ENCODE measurements around the gene STAT2.
"Not testable (repeated sequence)": the region's sequence is repeated elsewhere in the genome, so short reads cannot be mapped to it uniquely, and the experiment has no call there.

Gene STAT2

DNA sequence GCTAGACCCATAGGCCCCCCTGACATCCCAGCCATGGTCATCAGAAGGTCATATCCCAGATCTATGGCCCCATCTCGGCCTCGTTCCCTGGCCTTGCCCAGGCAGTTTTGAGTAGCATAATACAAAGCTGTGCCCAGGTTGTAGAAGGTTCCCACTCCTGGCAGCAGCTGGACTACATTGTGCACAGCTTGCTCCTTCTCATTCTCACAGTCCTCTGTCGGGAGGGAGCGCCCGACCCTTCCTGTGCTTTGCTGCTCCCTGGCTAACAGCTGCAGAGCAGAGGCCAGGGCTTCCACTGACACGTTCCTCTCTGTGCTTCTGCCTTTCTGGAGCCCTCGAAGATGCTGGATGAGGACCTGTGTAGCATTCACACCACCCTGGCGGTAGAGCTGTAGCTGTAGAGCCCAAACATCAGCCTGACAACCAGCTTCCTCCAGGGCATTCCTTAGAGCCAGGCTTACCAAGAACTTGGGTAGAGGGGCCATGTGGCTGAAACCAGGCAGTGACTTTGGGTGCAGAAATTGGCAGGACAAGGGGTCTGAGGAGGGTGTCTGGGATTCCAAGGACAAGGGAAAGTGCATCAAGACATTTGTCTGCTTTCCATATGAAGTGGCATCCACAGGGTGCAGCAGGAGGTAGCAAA is 1.7 kb upstream of the STAT2 start:
- DNase-seq = no peak

DNA sequence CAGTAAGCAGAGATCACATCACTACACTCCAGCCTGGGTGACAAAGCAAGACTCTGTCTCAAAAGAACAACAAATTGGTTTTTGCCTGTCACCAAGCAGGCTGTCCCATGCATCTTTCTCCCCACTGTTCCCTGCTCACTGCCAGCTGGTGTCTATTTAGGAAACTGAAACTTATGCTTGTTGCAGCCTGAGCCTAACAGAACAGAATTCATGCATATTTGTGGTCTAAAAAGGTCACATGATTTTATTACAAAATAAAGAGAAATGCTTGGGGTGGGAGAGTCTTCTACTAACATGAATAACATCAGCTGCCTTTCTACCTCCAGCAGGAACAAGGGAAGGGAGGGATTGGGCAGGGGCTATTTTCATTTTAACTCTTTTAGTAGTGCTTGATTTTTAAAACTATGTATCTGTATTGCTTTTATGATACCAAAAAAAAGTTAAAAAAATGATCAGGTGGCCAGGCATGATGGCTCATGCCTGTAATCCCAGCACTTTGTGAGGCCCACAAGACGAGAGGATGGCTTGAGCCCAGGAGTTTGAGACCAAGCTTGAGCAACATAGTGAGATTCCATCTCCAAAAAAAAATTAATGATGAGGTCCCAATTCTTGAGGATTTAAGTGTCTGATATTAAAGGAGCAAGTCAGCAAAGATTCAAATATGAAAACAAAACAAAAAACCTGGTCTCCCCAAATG is 923 bp downstream of the STAT2 start:
- DNase-seq = no peak

DNA sequence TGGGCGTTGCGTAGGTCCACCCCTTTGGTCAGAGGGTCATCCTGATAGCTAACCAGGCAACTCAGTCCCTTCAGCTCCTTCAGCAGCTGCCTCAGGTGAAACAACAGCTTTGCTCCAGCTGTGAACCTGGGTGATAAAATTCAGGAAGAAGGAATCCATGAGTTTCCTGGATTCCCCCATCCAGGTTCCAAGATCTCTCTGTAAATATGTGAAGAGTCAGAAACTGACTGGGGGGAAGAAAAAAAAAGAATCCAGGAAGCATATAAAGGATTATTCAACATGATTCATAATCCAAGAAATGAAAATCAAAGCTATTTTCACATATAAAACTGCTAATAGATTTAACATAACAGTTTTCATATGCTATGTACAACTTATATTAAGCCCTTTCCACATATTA is 8.6 kb downstream of the STAT2 start:
- DNase-seq = no peak

DNA sequence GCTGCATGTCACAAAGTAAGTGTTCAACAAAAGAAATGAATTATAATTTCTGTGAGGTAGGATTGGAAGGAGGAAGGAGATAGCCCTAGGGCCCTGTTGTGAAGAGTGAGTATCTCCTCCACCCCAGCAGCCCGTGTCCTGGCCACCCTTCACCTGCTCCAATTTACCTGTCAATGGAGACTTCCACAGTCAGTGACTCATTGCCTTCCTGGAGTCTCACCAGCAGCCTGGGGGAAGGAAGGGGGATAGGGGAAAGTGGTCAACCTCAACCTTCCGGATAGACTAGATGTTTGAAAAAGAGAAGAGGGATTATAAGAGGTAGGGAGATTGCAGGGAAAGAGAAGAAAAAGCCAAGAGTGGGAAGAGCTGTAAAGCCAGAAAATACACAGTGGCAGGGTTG is 9.2 kb downstream of the STAT2 start:
- no peak for DNase-seq

DNA sequence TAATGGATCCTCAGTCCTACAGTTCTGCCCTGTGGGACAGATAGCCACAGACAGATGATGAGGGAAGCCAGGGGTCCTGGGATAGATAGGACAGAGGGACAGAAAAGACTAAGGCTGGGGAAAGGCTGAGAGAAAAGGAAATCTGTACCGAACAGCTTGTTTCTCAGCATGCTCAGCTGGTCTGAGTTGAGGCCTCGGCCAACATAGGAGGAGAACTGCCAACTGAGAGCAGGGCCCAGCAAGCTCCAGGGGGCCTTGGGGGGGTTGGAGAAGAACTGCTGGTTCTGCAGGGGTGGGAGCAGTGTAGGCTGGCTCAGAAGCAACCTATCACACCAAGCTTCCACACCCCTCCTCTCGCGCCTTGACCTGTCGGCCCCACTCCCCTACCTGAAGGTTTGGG is 11.1 kb downstream of the STAT2 start:
- no peak for DNase-seq

DNA sequence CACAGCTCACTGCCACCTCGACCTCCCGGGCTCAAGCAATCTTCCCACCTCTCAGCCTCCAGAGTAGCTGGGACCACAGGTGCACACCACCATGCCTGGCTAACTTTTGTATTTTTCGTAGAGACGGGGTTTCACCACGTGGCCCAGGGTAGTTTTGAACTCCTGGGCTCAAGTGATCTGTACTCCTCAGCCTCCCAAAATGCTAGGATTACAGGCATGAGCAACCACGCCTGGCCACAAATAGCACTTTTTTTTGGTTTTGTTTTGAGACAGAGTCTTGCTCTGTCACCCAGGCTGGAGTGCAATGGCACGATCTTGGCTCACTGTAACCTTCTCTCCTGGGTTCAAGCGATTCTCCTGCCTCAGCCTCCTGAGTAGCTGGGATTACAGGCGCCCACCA is 12.7 kb downstream of the STAT2 start:
- DNase-seq = not testable (repeated sequence)

DNA sequence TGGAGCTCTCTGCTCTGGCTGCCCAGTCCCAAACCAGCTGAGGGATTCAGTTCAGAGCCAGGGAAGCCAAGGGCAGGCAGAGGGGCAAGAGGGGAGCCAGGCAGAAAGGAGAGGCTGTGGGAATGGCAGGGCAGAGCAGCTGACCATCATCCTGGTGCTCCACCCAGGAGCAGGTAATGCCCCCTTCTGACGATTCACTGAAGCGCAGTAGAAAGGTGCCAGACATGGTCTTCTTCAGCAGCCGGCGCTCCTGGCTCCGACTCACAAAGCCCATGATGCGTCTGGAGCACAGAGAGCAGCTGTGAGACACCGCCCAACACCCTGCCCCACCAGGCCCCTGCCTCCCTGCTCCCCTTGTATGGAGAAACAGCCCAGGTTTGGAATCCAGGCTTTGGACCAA is 13.2 kb downstream of the STAT2 start:
- no peak for DNase-seq

DNA sequence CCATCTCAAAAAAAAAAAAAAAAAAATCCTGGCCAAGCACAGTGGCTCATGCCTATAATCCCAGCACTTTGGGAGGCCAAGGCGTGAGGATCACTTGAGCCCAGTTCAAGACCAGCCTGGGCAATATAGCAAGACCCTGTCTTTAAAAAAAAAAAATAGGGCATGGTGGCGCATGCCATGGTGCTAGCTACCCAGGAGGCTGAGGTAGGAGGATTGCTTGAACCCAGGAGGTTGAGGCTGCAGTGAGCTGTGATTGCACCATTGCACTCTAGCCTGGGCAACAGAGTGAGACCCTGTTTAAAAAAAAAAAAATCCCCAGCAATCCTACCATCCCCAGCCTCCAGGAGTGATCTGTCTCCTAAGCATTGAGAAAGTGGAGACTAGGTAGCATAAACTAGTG is 17.6 kb downstream of the STAT2 start:
- not testable (repeated sequence) for DNase-seq

DNA sequence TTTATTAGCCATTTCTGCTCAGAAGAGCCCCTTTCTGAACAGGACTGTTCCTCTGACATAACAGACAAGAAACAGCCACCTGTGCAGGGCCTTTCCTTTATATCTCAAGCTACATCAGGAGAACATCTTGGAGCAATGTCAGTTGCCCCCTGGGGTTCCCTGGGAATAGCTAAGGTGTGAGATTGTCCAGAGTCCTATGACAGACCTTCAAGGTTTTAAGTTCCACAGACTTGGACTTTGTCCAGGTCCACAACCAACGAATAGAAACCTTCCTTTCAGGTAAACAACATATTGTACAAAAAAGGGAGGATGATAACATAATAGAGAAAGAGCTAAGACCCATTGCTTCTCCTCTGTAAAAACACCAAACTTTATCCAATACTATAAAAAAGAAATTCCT is 18.3 kb downstream of the STAT2 start:
- DNase-seq = no peak

DNA sequence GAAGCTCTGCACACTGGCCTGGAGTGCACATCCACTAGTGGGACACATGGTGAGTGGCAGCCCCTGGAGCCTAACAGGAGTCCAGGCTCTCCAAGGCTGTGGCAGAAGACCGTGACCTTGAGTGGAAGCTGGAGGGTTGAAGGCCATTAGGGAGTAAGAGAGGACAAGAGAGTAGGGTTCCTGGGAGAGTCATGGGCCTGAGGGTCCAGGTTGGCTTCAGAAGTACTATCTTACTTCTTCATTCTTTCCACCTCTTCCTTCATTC is 20.8 kb downstream of the STAT2 start:
- DNase-seq = no peak

DNA sequence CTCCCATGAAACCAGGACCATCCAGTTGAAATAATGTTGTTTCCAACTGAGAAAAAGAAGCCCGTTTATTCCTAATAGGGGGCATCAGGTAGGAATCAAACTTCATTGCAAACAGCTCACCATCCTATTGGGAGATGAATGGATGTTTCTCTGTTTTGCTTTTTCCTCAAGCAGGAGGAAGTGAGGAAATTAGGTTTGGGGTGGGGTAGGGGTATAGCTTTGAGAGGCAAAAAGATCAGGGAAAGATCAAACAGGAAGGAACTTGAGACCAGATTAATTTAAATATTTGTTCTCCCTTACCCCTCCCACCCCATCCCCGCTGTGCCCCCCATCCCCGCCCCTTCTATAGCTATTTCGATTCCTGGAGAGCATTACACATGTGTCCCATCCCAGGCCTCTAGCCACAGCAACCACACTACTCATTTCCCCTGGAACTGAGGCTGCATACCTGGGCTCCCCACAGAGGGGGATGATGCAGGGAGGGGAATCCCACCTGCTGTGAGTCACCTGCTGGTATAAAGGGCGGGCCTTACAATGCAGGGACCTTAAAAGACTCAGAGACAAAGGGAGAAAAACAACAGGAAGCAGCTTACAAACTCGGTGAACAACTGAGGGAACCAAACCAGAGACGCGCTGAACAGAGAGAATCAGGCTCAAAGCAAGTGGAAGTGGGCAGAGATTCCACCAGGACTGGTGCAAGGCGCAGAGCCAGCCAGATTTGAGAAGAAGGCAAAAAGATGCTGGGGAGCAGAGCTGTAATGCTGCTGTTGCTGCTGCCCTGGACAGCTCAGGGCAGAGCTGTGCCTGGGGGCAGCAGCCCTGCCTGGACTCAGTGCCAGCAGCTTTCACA is 21.4 kb downstream of the STAT2 start, which contains the start of gene IL23A:
Gene IL23A, plus strand, starts transcription at position 577 of the 850 bp plus-strand sequence. Its CDS starts 161 bp downstream, at position 738.
- no peak for DNase-seq

DNA sequence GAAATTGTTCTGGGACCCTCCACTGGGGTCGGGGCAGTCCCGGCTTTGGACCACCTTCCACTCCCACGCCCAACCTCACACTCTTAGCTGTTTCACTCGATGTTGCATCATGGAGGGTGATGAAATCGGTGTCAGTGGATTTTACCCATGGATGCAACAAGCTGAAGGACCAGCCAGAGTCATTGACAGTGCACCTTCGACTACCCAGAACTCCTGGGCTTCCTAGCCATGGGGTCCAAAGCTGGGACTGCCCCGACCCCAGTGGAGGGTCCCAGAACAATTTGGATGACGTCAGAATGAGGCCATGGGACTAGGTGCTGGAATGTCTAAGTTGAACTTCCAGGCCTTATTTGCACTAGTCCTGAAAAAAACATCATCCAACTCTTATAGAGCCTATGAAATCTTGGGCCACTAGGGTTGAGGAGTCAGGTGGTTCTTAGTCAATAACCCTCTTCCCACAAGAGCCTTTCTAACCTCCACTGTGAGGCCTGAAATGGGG is 22.1 kb downstream of the STAT2 start:
- DNase-seq = no peak

DNA sequence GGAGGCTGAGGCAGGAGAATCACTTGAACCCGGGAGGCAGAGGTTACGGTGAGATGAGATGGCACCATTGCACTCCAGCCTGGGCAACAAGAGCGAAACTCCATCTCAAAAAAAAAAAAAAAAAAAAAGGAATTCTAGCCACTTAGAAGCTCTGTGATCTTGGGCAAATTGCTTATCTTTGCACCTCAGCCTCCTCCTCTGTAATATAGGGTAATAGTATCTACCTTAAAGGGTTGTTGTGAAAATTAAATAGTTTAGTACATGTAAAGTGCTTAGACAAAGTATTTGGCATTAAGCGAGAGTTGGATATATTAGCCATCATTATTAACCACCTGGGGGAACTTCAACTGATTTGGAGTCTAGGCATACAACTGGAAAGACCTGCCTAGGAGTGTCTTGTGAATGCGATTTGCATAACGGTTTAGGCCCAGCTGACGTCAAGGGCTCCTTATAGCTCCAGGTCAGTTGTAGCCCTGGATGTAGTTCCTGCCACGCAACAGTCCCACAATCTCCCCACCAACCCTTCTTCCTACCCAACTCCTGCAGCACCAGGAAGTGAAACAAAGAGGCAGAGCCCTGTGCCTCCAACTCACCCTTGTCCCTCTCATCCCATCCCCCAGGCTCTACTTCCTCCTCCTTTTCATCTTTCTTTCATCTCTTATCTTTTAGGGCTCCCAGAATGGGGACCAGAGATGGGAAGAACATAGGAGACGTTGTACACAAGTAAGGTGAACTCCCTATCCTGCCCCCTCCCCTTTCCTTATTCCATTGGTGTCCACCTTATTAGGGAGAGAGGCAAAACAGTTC is 23.3 kb downstream of the STAT2 start:
- DNase-seq = no peak

DNA sequence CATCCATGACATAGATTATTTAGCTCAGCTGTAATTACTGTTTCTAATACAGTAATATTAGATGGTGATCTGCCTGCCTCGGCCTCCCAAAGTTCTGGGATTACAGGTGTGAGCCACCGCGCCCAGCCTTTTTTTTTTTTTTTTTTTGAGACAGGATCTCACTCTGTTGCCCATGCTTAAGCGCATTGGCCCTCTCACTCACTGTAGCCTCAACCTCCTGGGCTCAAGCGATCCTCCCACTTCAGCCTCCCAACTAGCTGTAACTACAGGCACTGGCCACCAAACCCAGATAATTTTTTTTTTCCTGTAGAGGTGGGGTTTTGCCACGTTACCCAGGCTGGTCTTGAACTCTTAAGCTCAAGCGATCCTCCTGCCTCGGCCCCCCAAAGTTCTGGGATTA is 24.4 kb downstream of the STAT2 start:
- DNase-seq = not testable (repeated sequence)

DNA sequence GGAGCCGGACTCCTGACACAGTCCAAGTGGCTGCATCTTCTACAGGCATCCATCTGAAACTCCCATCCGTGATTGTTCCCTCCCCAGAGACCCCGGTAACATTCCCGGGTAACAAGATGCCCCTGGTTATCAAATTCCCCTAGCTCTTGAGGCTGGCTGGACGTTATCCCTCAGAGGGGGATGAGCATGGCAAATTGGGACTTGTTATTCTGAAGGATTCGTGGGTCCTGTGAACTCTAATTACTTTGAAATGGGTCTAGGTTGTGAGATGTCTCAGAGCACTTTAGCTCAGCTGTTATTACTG is 25.5 kb downstream of the STAT2 start:
- no peak for DNase-seq

DNA sequence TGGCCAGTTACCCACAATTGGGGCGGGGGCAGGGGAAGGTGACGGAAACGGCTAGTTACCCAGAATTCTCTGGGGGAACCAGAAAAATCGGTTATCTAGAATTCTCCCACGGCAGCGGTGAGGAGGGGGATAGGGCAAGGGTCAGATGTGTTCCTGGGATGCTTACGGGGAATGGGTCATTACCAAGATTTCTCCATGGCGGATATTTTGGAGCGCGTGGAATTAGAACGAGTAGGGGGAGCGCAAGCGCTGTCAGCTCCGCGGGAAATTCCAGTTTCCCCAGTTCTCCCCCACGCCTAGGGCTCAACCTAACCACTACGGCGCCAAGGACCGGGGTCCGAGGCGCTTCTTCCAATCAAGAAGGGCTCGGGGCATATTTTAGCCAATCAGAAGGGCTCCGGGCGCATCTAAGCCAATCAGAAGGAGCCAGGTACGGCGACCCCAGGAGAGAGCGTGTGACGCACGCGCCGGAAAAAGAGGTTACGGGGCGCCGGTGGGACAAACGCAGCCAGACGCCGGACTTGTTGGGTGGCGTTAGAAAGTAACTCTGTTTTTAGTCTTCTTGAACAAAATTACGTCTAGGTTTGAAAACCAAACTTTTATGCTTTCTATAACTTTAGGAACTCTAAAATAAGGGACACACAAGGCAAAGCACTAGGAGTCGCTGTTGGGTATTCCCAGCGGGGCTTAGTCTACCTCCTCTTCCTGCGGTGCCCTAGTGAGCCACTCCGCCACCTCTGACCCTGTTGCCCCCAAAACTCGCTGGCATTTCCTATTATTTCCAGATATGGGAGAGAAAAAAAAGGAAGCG is 26.0 kb downstream of the STAT2 start, which contains the start of gene PAN2:
Gene PAN2, minus strand, starts transcription at position 322 of the 811 bp plus-strand sequence. CDS start 906 bp downstream, outside the sequence.
- DNase-seq = peak; percentile 87

DNA sequence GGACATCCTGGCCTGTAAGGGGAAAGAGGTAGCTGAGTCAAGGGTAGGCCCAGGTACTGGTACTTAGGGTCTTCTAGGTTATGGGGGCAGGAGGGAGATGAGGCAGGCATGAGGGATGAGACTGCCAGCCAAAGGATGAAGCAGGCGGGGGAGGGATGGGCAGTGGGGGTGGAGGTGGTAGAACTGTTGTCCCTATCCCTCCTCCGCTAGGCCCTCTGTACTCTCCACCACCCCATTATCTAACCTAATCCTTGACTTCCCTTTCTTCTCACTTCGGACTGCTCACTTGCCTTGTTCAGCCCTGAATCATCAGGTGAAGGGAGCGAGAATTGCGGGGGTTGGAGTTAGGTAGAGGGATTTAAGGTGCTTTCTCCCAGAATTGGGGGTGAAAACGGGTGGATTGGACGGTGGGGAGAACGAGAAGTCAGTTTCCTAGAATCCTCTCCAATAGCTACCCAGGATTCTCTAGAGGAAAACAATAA is 26.7 kb downstream of the STAT2 start:
- DNase-seq = no peak

DNA sequence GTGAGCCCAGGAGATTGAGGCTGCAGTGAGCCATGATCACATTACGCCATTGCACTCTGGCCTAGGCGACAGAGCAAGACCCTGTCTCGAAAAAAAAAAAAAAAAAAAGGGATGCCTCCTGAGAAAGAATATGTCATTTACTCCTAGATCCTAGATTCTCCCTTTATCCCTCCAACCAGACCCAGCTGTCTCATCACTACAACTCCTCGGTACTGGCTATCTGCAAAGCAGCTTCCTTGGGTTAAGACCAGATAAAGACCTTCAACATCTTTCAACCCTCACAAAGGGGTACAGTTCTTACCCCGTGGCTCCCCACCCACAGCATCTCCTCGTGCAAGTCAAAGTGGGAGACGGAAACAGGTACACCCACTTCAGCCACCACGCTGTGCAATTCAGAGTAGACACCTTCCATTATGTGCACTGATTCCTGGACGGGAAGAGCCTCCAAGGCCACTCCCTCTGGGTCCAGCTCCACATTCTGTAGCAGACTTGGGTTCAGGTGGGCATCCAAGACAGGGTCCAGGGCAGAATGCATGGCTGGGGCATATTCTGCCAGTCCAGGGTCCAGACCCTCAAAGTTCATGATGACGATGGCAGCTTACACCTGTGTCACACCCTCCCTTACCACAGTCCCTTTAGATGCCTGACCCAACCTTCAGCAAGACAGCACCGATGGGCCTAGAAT is 27.3 kb downstream of the STAT2 start:
- no peak for DNase-seq

DNA sequence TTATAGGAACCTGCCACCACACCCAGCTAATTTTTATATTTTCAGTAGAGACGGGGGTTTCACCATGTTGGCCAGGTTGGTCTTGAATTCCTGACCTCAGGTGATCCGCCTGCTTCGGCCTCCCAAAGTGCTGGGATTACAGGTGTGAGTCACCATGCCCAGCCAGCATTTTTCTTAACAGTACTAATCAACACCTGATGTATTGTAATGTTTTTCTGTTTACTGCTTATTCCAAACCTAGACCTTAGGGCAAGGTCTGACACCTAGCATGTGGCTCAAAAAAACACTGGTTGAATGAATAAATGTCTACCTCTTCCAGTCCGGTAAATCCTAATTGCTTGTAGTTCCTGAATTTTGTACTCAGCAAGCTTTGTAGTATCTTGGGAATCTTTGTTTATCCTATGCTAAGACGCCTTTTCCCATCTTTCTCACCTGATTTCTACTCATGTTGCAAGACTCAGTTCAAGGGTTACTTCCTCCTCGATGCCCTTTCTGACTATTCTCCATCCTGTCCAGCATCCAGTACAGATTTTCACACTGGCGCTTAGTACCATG is 28.9 kb downstream of the STAT2 start:
- DNase-seq = no peak

DNA sequence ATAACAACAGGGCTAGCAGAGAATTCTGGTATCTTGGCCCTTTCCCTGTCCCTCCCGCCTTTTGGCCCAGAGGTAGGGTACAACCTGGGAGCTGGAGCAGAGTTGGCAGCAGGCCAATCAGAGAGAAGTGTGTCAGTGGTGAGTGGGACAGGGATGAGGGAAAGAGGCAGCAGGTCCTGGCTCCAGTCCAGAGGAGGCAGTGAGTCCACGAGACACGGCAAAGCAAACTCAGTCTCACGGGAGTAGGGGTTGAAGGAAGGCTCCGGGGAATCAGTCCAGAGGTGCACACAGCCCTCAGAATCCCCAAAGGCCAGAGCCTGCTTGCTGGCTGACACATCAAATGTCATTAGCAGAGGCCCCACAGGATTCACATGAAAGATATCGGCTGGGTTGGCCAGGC is 33.4 kb downstream of the STAT2 start:
- DNase-seq = no peak

DNA sequence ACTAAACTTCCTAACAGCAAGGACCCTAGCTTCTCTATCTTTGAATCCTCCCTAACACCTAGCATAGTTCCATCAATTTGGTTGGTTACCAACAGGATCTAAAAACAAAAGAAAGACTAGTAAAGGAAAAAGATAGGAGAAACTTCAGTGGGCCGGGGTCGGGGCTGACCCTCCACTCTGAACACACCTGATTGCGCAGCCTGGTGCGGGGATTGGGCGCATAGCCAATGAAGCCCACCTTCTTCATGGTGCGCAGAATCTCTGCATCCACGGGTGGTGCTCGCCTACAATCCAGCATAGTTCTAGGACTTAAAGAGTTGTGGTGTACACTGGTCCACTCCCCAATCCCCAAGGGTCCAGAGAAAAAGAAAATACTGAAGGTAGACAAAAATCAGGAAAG is 33.8 kb downstream of the STAT2 start:
- no peak for DNase-seq
